Stimulated activated naive CD8-positive, alpha-beta T cell treated with anti-CD3 and anti-CD28 coated beads, Interleukin-15, amount 100 ng/mL, for 72 hours (primary cell): ENCODE data around the gene KCNK7.
"Not testable (repeated sequence)": the region's sequence is repeated elsewhere in the genome, so short reads cannot be mapped to it uniquely, and the experiment has no call there.

Experiments used
- ATAC-seq: fragments of 150-1000 bp; cut with Tn5 transposase; 2 replicates; pipeline ENCODE4 v1.10.0; 2021; ENCODE audit warnings: mild to moderate bottlenecking, moderate library complexity
- DNase-seq, 2 donors: peaks; one replicate each; pipeline ENCODE4 v3.0.0; 2021 to 2022
- H3K27ac Mint-ChIP-seq, 2 donors: one replicate each; pipeline ENCODE4 v1.8.0; 2022; ENCODE audit warnings: mild to moderate bottlenecking in 2 of 2, mixed read lengths in 2 of 2, moderate library complexity in 2 of 2
- H3K27me3 Mint-ChIP-seq: one replicate; pipeline ENCODE4 v1.8.0; 2022; ENCODE audit warnings: mixed read lengths
- H3K4me1 Mint-ChIP-seq: one replicate; pipeline ENCODE4 v1.8.0; 2022; ENCODE audit warnings: mild to moderate bottlenecking, mixed read lengths
- H3K4me3 Mint-ChIP-seq, 2 donors: one replicate each; pipeline ENCODE4 v1.8.0; 2022; ENCODE audit warnings: mild to moderate bottlenecking in 2 of 2, mixed read lengths in 2 of 2, moderate library complexity in 1 of 2
- H3K9me3 Mint-ChIP-seq, 2 donors: one replicate each; pipeline ENCODE4 v1.8.0; 2022; ENCODE audit warnings: mixed read lengths in 2 of 2

Gene KCNK7

GRCh38 chr11:65564879-65565559, 30.6 kb downstream of the KCNK7 start:
- Mint-ChIP-seq H3K27ac (peak overlapping the region; percentile 94 to 97), H3K4me1 (peaks cover 73% of the 10 kb centered on the region), H3K4me3 (peak overlapping the region; percentile 78 to 80)
- not testable (repeated sequence) for H3K9me3 Mint-ChIP-seq, H3K27me3 Mint-ChIP-seq, DNase-seq, ATAC-seq

- DNase-seq (no peak), ATAC-seq (no peak)
- no peak overlapping the region for H3K4me3 Mint-ChIP-seq
- H3K9me3 Mint-ChIP-seq: no peaks in the 10 kb centered on the region
- no peak overlapping the region for H3K27ac Mint-ChIP-seq
- H3K4me1 Mint-ChIP-seq: peaks cover 83% of the 10 kb centered on the region
- no peaks in the 10 kb centered on the region for H3K27me3 Mint-ChIP-seq
Measured at GRCh38 chr11:65563601-65564000, 32.0 kb downstream of the KCNK7 start.

GRCh38 chr11:65562788-65563187, 32.8 kb downstream of the KCNK7 start:
- Mint-ChIP-seq H3K9me3 (no peaks in the 10 kb centered on the region), H3K4me1 (peaks cover 76% of the 10 kb centered on the region), H3K27ac (no peak overlapping the region), H3K4me3 (no peak overlapping the region), H3K27me3 (no peaks in the 10 kb centered on the region)
- no peak for ATAC-seq
- DNase-seq: no peak

- ATAC-seq (no peak), DNase-seq (no peak)
- Mint-ChIP-seq H3K27ac (no peak overlapping the region), H3K4me1 (peaks cover 73% of the 10 kb centered on the region), H3K9me3 (no peaks in the 10 kb centered on the region), H3K27me3 (no peaks in the 10 kb centered on the region), H3K4me3 (no peak overlapping the region)
Measured at GRCh38 chr11:65562020-65562419, 33.6 kb downstream of the KCNK7 start.

GRCh38 chr11:65560555-65561418, 34.8 kb downstream of the KCNK7 start:
- Mint-ChIP-seq H3K4me3 (no peak overlapping the region), H3K4me1 (peaks cover 73% of the 10 kb centered on the region), H3K27me3 (no peaks in the 10 kb centered on the region), H3K9me3 (no peaks in the 10 kb centered on the region), H3K27ac (peak overlapping the region in 1 of 2 donors; percentile 20)
- ATAC-seq: no peak
- DNase-seq: no peak

GRCh38 chr11:65559951-65560537, 35.6 kb downstream of the KCNK7 start:
- ATAC-seq (no peak), DNase-seq (no peak)
- peak overlapping the region in 1 of 2 donors; percentile 19 for H3K27ac Mint-ChIP-seq
- no peaks in the 10 kb centered on the region for H3K27me3 Mint-ChIP-seq
- H3K4me1 Mint-ChIP-seq: peaks cover 73% of the 10 kb centered on the region
- H3K9me3 Mint-ChIP-seq: no peaks in the 10 kb centered on the region
- no peak overlapping the region for H3K4me3 Mint-ChIP-seq

- ATAC-seq: peak; percentile 44
- no peaks in the 10 kb centered on the region for H3K27me3 Mint-ChIP-seq
- peaks cover 73% of the 10 kb centered on the region for H3K4me1 Mint-ChIP-seq
- H3K9me3 Mint-ChIP-seq: no peaks in the 10 kb centered on the region
- H3K4me3 Mint-ChIP-seq: peak overlapping the region; percentile 81 to 90
- no peak for DNase-seq
- no peak overlapping the region for H3K27ac Mint-ChIP-seq
Measured at GRCh38 chr11:65559535-65559934, 36.1 kb downstream of the KCNK7 start.

- peak overlapping the region; percentile 81 to 90 for H3K4me3 Mint-ChIP-seq
- no peaks in the 10 kb centered on the region for H3K27me3 Mint-ChIP-seq
- no peak overlapping the region for H3K27ac Mint-ChIP-seq
- ATAC-seq (no peak), DNase-seq (no peak)
- peaks cover 74% of the 10 kb centered on the region for H3K4me1 Mint-ChIP-seq
- H3K9me3 Mint-ChIP-seq: no peaks in the 10 kb centered on the region
Measured at GRCh38 chr11:65558930-65559509, 36.6 kb downstream of the KCNK7 start.

GRCh38 chr11:65558002-65558929, 37.3 kb downstream of the KCNK7 start, which contains the start of gene LTBP3:
Gene LTBP3, minus strand, starts transcription at chr11:65558359. Its CDS starts 400 bp downstream, at chr11:65557959.
- Mint-ChIP-seq H3K27me3 (no peaks in the 10 kb centered on the region), H3K9me3 (no peaks in the 10 kb centered on the region), H3K4me1 (peaks cover 78% of the 10 kb centered on the region), H3K4me3 (peak within 1 kb of the TSS; percentile 90 to 91), H3K27ac (peak within 1 kb of the TSS; percentile 94 to 96)
- ATAC-seq: peak; percentile 66
- DNase-seq: peak in 1 of 2 donors; percentile 49

- no peaks in the 10 kb centered on the region for H3K9me3 Mint-ChIP-seq
- DNase-seq (no peak), ATAC-seq (peak; percentile 16)
- peak overlapping the region; percentile 90 to 91 for H3K4me3 Mint-ChIP-seq
- H3K27me3 Mint-ChIP-seq: no peaks in the 10 kb centered on the region
- peaks cover 82% of the 10 kb centered on the region for H3K4me1 Mint-ChIP-seq
- peak overlapping the region; percentile 94 to 96 for H3K27ac Mint-ChIP-seq
Measured at GRCh38 chr11:65557280-65558001, 38.2 kb downstream of the KCNK7 start.

- Mint-ChIP-seq H3K4me3 (peak overlapping the region; percentile 90 to 91), H3K9me3 (no peaks in the 10 kb centered on the region), H3K4me1 (peaks cover 83% of the 10 kb centered on the region), H3K27ac (peak overlapping the region; percentile 94 to 96), H3K27me3 (no peaks in the 10 kb centered on the region)
- DNase-seq (no peak), ATAC-seq (no peak)
Measured at GRCh38 chr11:65556470-65557279, 38.9 kb downstream of the KCNK7 start.

- Mint-ChIP-seq H3K27ac (peak overlapping the region in 1 of 2 donors; percentile 23), H3K4me1 (peaks cover 90% of the 10 kb centered on the region), H3K9me3 (no peaks in the 10 kb centered on the region), H3K4me3 (peak overlapping the region; percentile 90 to 91), H3K27me3 (no peaks in the 10 kb centered on the region)
- DNase-seq: no peak
- ATAC-seq: peak; percentile 4
Measured at GRCh38 chr11:65555693-65556231, 39.8 kb downstream of the KCNK7 start.

- ATAC-seq: no peak
- H3K27me3 Mint-ChIP-seq: no peaks in the 10 kb centered on the region
- no peaks in the 10 kb centered on the region for H3K9me3 Mint-ChIP-seq
- DNase-seq: no peak
- peak overlapping the region; percentile 3 to 74 for H3K27ac Mint-ChIP-seq
- peak overlapping the region; percentile 66 to 91 for H3K4me3 Mint-ChIP-seq
- peaks cover 83% of the 10 kb centered on the region for H3K4me1 Mint-ChIP-seq
Measured at GRCh38 chr11:65554842-65555430, 40.7 kb downstream of the KCNK7 start.
